ENCODE data around the gene LRP11. TPM values are rescaled to one million over a fixed set of nuclear protein-coding genes. Genes with fewer than 3 reads are reported as not detected.

The LRP11 gene
- total and polyA plus RNA-seq, 2 of the 13 experiments (the other 11 are each of a cell fraction or from before 2014, with no cell fraction given), result 32.4 to 48.9 TPM

DNA sequence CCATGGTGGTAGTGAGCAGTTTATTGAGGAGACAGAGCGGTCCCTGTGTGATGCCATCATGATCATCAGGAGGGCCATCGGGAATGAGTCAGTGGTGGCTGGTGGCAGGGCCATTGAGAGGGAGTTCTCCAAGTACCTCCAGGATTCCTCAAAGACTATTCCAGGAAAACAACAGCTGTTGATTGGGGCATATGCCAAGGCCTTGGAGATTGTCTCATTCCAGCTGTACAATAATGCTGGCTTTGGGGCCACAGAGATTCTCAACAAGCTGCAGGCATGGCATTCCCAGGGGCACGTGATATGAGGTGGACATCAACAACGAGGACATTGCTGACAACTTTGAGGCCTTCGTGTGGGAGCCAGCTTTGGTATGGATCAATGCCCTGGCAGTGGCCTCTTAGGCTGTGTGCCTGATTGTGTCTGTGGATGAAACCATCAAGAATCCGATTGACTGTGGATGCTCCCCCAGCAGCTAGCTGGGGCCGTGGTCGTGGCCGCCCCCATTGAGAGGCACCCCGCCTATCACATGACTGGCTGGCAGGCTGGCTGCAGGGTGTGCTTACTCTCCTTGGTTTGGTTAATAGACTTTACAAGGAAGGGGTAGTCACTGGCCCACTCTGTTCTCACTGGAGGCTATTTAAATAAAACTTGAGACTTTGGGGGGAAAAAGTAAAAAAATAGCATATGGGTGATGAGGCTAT, 17.1 kb upstream of the LRP11 start:
- TF ChIP-seq FOXK2 (IDR thresholded peaks at IDR 0.05), result no peak
- no peak for TF ChIP-seq ZNF431 (CRISPR knock-in tag; IDR thresholded peaks at IDR 0.05; ENCODE audit: borderline replicate concordance, low read depth)
- TF ChIP-seq ZSCAN22 (CRISPR knock-in tag; IDR thresholded peaks at IDR 0.05), result no peak
- TF ChIP-seq ADNP (CRISPR knock-in tag; IDR thresholded peaks at IDR 0.05), result no peak
- TF ChIP-seq, protein P1, sequence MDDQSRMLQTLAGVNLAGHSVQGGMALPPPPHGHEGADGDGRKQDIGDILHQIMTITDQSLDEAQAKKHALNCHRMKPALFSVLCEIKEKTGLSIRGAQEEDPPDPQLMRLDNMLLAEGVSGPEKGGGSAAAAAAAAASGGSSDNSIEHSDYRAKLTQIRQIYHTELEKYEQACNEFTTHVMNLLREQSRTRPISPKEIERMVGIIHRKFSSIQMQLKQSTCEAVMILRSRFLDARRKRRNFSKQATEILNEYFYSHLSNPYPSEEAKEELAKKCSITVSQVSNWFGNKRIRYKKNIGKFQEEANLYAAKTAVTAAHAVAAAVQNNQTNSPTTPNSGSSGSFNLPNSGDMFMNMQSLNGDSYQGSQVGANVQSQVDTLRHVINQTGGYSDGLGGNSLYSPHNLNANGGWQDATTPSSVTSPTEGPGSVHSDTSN (CRISPR knock-in tag; IDR thresholded peaks at IDR 0.05; ENCODE audit: borderline replicate concordance), result no peak
- in situ Hi-C loops (cut with HindIII; ENCODE audit: extremely low pct_ligation_motif_present, low pct_unique_long_range_greater_than_20kb) (no loop called here), intact Hi-C loops (cut with micrococcal nuclease; ENCODE audit: unreplicated experiment) (no loop called here)
- H4K20me1 ChIP-seq (ENCODE audit: insufficient read depth, low read length), result no peaks in the 10 kb centered on the region
- no peaks in the 10 kb centered on the region for H3K79me2 ChIP-seq (ENCODE audit: insufficient read depth, low read length)
- ATAC-seq, result no peak
- no peak overlapping the region for H3K4me3 ChIP-seq (replicated peaks in 1 of 3; ENCODE audit: insufficient read depth in 1 of 3, low read depth in 2 of 3, low read length in 3 of 3)
- no peaks in the 10 kb centered on the region for H3K4me1 ChIP-seq (ENCODE audit: insufficient read depth, low read length)
- no peaks in the 10 kb centered on the region for H3K9me3 ChIP-seq (ENCODE audit: low read length)
- no peak overlapping the region for H3K27ac ChIP-seq (ENCODE audit: extremely low read length, insufficient read depth, low read length)
- H2AFZ ChIP-seq (ENCODE audit: low read length), result no peak overlapping the region
- H3K9ac ChIP-seq (ENCODE audit: insufficient read depth, low read depth, low read length), result no peak overlapping the region
- no TSS peak for BruUV-seq (replicated peaks)
- H3K27me3 ChIP-seq (ENCODE audit: control insufficient read depth in 1 of 2, insufficient read depth in 2 of 2, low read length in 2 of 2), result peaks cover 1 to 36% of the 10 kb centered on the region in 2 experiments; a peak in 2 of 5 replicates
- no peak for DNase-seq (ENCODE audit: low spot score)
- ChIA-PET POLR2A (no interaction called here), CTCF (ENCODE audit: low intra/inter-chr PET ratio, low total read pairs) (interaction anchor here (1.5 kb wide), 1 partner anchor 45 kb away, joined by 3 read pairs; no protein-coding TSS in a partner anchor)
- FAIRE-seq, result no peak
- 44% methylated on average over 10 of the region's 10 CpGs for WGBS (ENCODE audit: low lambda C conversion rate)
- H3K36me3 ChIP-seq (replicated peaks in 1 of 2; ENCODE audit: control insufficient read depth in 1 of 2, insufficient read depth in 2 of 2, low read length in 2 of 2), result no peaks in the 10 kb centered on the region
- H3K4me2 ChIP-seq (ENCODE audit: low read depth, low read length), result no peak overlapping the region

DNA sequence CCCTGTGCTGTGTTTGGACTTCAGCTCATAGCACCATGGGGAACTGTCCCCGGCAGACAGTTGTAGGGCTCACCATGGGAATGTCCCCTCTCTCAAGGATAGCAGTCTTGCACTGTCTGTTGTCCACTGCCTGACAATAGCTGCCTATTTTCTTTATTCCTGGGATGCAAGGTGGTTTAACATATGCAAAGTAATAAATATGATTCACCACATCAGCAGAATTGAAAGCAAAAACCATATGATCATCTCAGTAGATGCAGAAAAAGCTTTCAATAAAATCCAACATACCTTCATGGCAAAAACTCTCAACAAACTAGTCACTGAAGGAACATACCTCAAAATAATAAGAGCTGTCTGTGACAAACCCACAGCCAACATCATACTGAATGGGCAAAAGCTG, 13.5 kb upstream of the LRP11 start:
- peaks cover 1 to 31% of the 10 kb centered on the region in 2 experiments; a peak in 2 of 5 replicates for H3K27me3 ChIP-seq (ENCODE audit: control insufficient read depth in 1 of 2, insufficient read depth in 2 of 2, low read length in 2 of 2)
- intact Hi-C loops (cut with micrococcal nuclease; ENCODE audit: unreplicated experiment), result no loop called here
- no peaks in the 10 kb centered on the region for H3K36me3 ChIP-seq (replicated peaks in 1 of 2; ENCODE audit: control insufficient read depth in 1 of 2, insufficient read depth in 2 of 2, low read length in 2 of 2)
- no peaks in the 10 kb centered on the region for H3K79me2 ChIP-seq (ENCODE audit: insufficient read depth, low read length)
- no TSS peak for BruUV-seq (replicated peaks)
- in situ Hi-C loops (cut with HindIII; ENCODE audit: extremely low pct_ligation_motif_present, low pct_unique_long_range_greater_than_20kb), result no loop called here
- no peaks in the 10 kb centered on the region for H3K4me1 ChIP-seq (ENCODE audit: insufficient read depth, low read length)
- WGBS (ENCODE audit: low lambda C conversion rate), result 0% methylated on average over 1 of the region's 1 CpG
- H3K4me3 ChIP-seq (replicated peaks in 1 of 3; ENCODE audit: insufficient read depth in 1 of 3, low read depth in 2 of 3, low read length in 3 of 3), result no peak overlapping the region
- ATAC-seq (no peak), FAIRE-seq (no peak), DNase-seq (ENCODE audit: low spot score) (no peak)
- 0 out of 2 replicates have a peak, but pooled peaks have one; percentile 16 for TF ChIP-seq MAFF (IDR thresholded peaks at IDR 0.05; ENCODE audit: low read depth, low read length)
- TF ChIP-seq MAFK (conservative IDR thresholded peaks at IDR 0.05 in 1 of 2, IDR thresholded peaks at IDR 0.05 in 1 of 2; ENCODE audit: low read length in 2 of 2), result peak; percentile 52 to 62; a peak in 3 of 4 replicates
- TF ChIP-seq STAG1 (CRISPR knock-in tag; IDR thresholded peaks at IDR 0.05), result no peak
- TF ChIP-seq, protein P2, sequence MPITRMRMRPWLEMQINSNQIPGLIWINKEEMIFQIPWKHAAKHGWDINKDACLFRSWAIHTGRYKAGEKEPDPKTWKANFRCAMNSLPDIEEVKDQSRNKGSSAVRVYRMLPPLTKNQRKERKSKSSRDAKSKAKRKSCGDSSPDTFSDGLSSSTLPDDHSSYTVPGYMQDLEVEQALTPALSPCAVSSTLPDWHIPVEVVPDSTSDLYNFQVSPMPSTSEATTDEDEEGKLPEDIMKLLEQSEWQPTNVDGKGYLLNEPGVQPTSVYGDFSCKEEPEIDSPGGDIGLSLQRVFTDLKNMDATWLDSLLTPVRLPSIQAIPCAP (CRISPR knock-in tag; IDR thresholded peaks at IDR 0.05; ENCODE audit: low read depth), result no peak
- ChIA-PET POLR2A (no interaction called here), CTCF (ENCODE audit: low intra/inter-chr PET ratio, low total read pairs) (no interaction called here)
- H3K27ac ChIP-seq (ENCODE audit: extremely low read length, insufficient read depth, low read length), result no peak overlapping the region
- H2AFZ ChIP-seq (ENCODE audit: low read length), result no peak overlapping the region
- H3K9ac ChIP-seq (ENCODE audit: insufficient read depth, low read depth, low read length), result no peak overlapping the region
- H3K4me2 ChIP-seq (ENCODE audit: low read depth, low read length), result no peak overlapping the region
- H4K20me1 ChIP-seq (ENCODE audit: insufficient read depth, low read length), result no peaks in the 10 kb centered on the region
- no peaks in the 10 kb centered on the region for H3K9me3 ChIP-seq (ENCODE audit: low read length)
